Medulla oblongata (tissue), 1 donor: ENCODE data around the gene DRAP1.
A peak's percentile ranks its signal among the peaks of the same experiment; 100 is the strongest.

Experiments
- DNase-seq: peaks from one replicate; pipeline ENCODE4 v3.0.0-alpha.2; 2015; ENCODE audit errors: extremely low spot score

The DRAP1 gene

DNA sequence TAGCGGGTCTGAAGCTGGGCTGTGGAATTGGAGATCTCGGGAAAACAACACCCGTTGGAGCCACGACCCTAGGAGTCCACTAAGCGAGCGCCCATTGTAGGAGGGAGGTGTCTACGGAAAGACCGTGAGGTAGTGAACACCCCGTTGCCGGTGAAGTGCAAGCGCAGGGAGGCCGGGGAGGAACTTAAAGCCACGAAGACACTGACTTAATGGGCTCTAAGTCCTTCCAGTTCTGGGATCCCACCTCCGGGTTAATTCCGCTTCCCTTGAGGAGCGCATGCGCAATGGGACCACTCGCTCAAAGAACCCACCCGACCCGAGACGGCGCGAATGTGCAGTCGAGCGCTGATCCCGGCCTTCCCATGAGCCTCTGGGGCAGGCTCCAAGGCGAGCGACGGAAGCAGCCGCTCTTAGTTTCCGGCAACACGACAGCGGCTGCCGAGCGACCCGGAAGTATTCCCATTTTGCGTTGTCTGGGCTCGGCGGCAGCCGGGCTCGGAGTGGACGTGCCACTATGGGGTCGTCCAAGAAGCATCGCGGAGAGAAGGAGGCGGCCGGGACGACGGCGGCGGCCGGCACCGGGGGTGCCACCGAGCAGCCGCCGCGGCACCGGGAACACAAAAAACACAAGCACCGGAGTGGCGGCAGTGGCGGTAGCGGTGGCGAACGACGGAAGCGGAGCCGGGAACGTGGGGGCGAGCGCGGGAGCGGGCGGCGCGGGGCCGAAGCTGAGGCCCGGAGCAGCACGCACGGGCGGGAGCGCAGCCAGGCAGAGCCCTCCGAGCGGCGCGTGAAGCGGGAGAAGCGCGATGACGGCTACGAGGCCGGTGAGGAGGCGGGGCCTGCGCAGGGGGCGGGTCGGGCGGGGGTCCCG lies 42.3 kb downstream of the DRAP1 start, which contains the start of gene SART1:
TSS of gene SART1 (plus strand) at position 468 of the 874 bp plus-strand sequence. CDS start at position 515, 47 bp downstream.
- peak; percentile 99 for DNase-seq

DNA sequence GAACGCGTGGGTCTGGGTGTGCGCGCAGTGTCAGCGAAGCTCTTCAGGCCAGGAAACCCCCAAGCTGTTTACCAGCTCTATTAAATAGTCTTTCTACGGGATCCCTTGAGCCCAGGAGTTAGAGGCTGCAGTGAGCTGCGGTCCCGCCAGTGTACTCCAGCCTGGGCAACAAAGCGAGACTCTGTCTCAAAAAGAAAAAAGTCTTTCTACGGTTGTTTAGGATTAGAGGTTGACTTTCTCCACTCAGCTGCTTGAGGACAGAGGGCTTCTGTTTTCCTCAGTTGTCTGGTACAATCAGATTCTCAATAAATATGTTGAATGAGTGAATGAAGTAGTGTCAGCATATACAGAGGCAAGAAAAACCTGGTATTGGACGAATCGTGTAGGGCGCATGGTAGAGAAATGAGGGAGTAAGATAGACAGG lies 42.9 kb downstream of the DRAP1 start:
- DNase-seq: no peak

DNA sequence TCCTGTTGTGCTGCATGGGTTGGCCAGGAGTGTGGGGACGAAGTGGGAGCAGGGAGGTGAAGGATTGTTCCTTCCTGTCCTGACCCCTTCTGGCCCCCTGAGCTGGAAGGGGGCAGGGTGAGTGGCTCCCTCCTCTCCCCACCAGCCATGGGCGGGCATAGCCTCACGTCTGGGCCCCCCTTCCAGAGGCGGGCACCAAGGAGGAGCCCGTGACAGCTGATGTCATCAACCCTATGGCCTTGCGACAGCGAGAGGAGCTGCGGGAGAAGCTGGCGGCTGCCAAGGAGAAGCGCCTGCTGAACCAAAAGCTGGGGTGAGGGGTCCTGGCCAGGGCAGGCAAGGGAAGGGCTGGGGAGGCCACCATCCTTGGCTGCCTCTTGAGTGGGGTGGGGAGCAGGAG lies 45.7 kb downstream of the DRAP1 start:
- no peak for DNase-seq

DNA sequence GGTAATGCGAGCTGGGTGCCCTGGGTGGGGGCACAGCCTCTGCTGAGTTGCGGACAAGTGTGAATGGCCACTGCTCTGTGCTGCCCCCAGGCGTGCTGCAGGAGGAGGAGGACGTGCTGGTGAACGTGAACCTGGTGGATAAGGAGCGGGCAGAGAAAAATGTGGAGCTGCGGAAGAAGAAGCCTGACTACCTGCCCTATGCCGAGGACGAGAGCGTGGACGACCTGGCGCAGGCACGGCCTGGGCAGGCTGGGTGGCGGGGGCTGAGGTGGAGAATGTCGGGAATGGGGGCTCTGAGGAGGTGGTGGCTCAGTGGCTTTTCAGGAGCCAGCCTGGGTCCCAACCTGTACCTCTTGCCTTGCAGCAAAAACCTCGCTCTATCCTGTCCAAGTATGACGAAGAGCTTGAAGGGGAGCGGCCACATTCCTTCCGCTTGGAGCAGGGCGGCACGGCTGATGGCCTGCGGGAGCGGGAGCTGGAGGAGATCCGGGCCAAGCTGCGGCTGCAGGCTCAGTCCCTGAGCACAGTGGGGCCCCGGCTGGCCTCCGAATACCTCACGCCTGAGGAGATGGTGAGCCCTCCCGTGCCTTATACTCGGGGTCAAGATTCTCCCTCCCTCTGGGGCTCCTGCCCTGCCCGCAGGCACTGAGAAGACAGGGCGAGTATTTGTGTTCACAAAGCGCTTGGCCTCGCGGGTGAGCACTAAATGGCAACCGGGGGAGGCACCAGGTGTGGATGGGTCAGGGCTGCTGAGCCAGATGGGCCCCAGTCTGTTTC lies 46.9 kb downstream of the DRAP1 start:
- no peak for DNase-seq

DNA sequence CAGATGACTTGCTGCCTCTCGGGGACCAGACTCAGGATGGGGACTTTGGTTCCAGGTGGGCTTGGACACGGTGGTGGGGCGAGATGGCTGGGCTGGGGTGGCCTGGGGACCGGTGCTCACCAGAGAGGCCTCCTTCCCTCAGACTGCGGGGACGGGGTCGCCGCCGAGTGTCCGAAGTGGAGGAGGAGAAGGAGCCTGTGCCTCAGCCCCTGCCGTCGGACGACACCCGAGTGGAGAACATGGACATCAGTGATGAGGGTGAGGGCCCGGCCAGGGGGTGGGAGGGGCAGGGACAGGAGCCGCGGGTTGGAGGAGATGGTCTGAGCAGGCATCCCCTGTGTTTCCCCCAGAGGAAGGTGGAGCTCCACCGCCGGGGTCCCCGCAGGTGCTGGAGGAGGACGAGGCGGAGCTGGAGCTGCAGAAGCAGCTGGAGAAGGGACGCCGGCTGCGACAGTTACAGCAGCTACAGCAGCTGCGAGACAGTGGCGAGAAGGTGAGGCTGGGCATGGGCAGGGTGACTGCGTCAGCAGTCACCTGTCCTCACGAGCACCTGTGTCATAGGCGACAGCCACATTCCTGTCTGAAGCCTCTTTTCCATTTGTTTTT lies 48.2 kb downstream of the DRAP1 start:
- DNase-seq: no peak

DNA sequence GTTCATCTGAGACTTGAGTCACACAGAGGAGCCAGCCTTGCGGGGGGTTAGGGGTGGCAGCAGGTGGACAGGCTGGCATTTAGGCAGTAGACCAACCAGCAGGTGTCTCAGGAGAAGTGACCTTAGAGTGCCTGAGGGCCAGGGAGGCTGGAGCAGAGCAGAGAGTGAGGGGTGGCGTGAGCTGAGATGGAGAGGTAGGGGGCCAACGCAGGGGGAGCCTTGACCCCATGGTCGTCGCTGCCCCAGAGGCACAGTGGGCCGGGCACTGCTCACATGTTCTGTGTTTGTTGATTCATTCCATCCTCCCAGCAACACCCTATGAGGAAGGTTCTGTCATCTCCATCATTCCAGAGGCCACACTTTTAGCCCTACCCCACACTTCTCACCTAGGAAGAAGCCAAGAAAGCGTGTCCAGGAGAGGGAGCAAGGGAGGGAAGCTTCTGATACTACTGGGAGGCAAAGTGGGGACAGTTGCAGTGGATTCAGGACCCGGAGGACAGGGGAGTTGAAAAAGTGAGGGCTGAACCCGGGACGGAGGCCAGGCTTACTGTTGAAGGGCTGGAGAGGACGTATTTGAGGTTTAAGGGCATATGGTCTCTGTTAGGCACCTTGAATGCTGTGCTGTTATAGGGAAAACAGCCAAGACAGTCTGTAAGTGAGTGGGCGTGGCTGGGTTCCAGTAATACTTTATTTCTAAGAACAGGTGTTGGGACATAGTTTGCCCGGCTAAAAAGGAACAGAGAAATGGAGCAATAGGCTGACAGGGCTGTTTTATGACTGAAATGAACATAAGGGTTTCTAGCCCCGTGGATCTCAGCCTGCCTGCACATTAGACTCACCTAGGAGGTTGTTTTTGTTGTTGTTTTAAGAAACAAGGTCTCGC lies 49.6 kb downstream of the DRAP1 start:
- DNase-seq: no peak
